Right lobe of liver (tissue), 4 donors: ENCODE data around the gene TRAP1.

Experiments
- POLR2A ChIP-seq: fragments of 450-650 bp; IDR thresholded peaks from one replicate; pipeline ENCODE4 v1.6.1; 2017; ENCODE audit warnings: antibody characterized with exemption, mild to moderate bottlenecking
- TF ChIP-seq, protein P1 (sequence below), 4 donors: fragments of 200-600 bp in 3 of 4; fragments of 450-650 bp in 1 of 4; IDR thresholded peaks; one replicate each; pipeline versions ENCODE4 v1.5.1 to v1.8.0; 2016 to 2022; ENCODE audit warnings: antibody characterized with exemption in 4 of 4, mild to moderate bottlenecking in 2 of 4
- donor health status: DM: no; HTN: no; CAD: no.
- donor health status: DM: no; HTN: no; CAD: no.
- donor health status: DM: no; HTN: yes; CAD: no.

DNA sequence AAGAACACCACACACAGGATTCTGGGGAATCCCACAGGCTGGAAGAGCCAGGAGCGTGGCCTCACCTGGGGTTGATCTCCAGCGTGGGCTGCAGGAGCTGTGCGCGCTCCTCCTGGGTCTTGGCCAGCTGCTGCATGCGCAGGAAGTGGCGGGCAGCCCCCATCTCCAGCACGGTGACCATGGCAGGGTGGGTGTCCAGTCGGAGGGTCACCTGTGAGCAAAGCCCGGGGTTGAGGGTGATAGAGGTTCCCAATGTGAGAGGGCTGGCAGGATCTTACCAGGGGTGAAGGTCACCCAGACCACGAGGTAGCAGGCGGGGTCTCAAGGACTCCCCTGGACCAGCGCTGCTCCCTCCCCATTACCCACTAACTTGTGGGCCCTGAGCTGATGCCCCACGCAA is 55.4 kb downstream of the TRAP1 start:
- TF ChIP-seq, protein P1, sequence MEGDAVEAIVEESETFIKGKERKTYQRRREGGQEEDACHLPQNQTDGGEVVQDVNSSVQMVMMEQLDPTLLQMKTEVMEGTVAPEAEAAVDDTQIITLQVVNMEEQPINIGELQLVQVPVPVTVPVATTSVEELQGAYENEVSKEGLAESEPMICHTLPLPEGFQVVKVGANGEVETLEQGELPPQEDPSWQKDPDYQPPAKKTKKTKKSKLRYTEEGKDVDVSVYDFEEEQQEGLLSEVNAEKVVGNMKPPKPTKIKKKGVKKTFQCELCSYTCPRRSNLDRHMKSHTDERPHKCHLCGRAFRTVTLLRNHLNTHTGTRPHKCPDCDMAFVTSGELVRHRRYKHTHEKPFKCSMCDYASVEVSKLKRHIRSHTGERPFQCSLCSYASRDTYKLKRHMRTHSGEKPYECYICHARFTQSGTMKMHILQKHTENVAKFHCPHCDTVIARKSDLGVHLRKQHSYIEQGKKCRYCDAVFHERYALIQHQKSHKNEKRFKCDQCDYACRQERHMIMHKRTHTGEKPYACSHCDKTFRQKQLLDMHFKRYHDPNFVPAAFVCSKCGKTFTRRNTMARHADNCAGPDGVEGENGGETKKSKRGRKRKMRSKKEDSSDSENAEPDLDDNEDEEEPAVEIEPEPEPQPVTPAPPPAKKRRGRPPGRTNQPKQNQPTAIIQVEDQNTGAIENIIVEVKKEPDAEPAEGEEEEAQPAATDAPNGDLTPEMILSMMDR (IDR thresholded peaks at IDR 0.05) = no peak
- TF ChIP-seq POLR2A = no peak
